Activated CD4-positive, alpha-beta T cell treated with anti-CD3 and anti-CD28 coated beads for 48 hours (primary cell): ENCODE results near the gene GPSM3.
A peak's percentile ranks its signal among the peaks of the same experiment; 100 is the strongest.

Experiments
- DNase-seq: peaks from one replicate; pipeline ENCODE4 v3.0.0-alpha.2; 2020

GPSM3 gene

GRCh38 chr6:32170294-32170693 lies 22.1 kb downstream of the GPSM3 start:
- DNase-seq, result no peak

- no peak for DNase-seq
Observed at GRCh38 chr6:32168807-32169591, 23.4 kb downstream of the GPSM3 start.

- DNase-seq, result no peak
Observed at GRCh38 chr6:32168350-32168749, 24.1 kb downstream of the GPSM3 start.

- DNase-seq, result no peak
Observed at GRCh38 chr6:32167761-32168262, 24.6 kb downstream of the GPSM3 start.

GRCh38 chr6:32167154-32167760 lies 25.2 kb downstream of the GPSM3 start:
- DNase-seq, result no peak

- DNase-seq, result no peak
Observed at GRCh38 chr6:32166411-32167061, 25.9 kb downstream of the GPSM3 start.

GRCh38 chr6:32164295-32164694 lies 28.1 kb downstream of the GPSM3 start, which contains the start of gene EGFL8:
TSS of gene EGFL8 (plus strand) at chr6:32164595. CDS start at chr6:32166166, 1,571 bp downstream.
- no peak for DNase-seq

GRCh38 chr6:32163559-32164258 lies 28.7 kb downstream of the GPSM3 start:
- no peak for DNase-seq

GRCh38 chr6:32158052-32158451 lies 34.4 kb downstream of the GPSM3 start:
- no peak for DNase-seq

GRCh38 chr6:32156891-32157290 lies 35.6 kb downstream of the GPSM3 start:
- DNase-seq, result no peak

- peak; percentile 70 for DNase-seq
Observed at GRCh38 chr6:32154514-32155161, 37.8 kb downstream of the GPSM3 start.

GRCh38 chr6:32153564-32154513 lies 38.6 kb downstream of the GPSM3 start, which contains the start of gene PPT2:
TSS of gene PPT2 (plus strand) at chr6:32154141. CDS start at chr6:32154595, 454 bp downstream.
- DNase-seq, result peak; percentile 86

- no peak for DNase-seq
Observed at GRCh38 chr6:32152769-32153563, 39.5 kb downstream of the GPSM3 start.

- DNase-seq, result no peak
Observed at GRCh38 chr6:32151863-32152768, 40.3 kb downstream of the GPSM3 start, which contains the start of gene PRRT1. TSS of gene PRRT1 (minus strand) at chr6:32151939. CDS start at chr6:32151827, 112 bp downstream.

- DNase-seq, result no peak
Observed at GRCh38 chr6:32151181-32151862, 41.1 kb downstream of the GPSM3 start.

GRCh38 chr6:32149932-32150870 lies 42.2 kb downstream of the GPSM3 start:
- DNase-seq, result no peak

- no peak for DNase-seq
Observed at GRCh38 chr6:32149092-32149755, 43.2 kb downstream of the GPSM3 start.
